Non-pigmented ciliary epithelial cell (primary cell): ENCODE results near the gene TMEM219.
"Not testable (repeated sequence)": the region's sequence is repeated elsewhere in the genome, so short reads cannot be mapped to it uniquely, and the experiment has no call there.

ENCODE experiments used
- DNase-seq: peaks from one replicate; pipeline ENCODE4 v3.0.0-alpha.2; 2010; ENCODE audit warnings: low read depth

TMEM219 gene

GRCh38 chr16:29961479-29962343 is at the start of gene TMEM219:
Gene TMEM219 (plus strand): TSS chr16:29962079. CDS start chr16:29963144, 1,065 bp downstream.
- DNase-seq, result no peak

- DNase-seq, result no peak
Measured at GRCh38 chr16:29912087-29912486, 49.8 kb upstream of the TMEM219 start.

- no peak for DNase-seq
Measured at GRCh38 chr16:29913514-29913913, 48.4 kb upstream of the TMEM219 start.

- no peak for DNase-seq
Measured at GRCh38 chr16:29915590-29916247, 46.2 kb upstream of the TMEM219 start.

- no peak for DNase-seq
Measured at GRCh38 chr16:29916979-29917378, 44.9 kb upstream of the TMEM219 start.

GRCh38 chr16:29920288-29921033 is 41.4 kb upstream of the TMEM219 start:
- no peak for DNase-seq

GRCh38 chr16:29921034-29921385 is 40.9 kb upstream of the TMEM219 start:
- no peak for DNase-seq

GRCh38 chr16:29922326-29922725 is 39.6 kb upstream of the TMEM219 start:
- DNase-seq, result no peak

- DNase-seq, result no peak
Measured at GRCh38 chr16:29922986-29923501, 38.8 kb upstream of the TMEM219 start.

- no peak for DNase-seq
Measured at GRCh38 chr16:29925105-29925756, 36.6 kb upstream of the TMEM219 start.

- DNase-seq, result no peak
Measured at GRCh38 chr16:29925781-29926710, 35.8 kb upstream of the TMEM219 start, which contains the start of gene KCTD13. Gene KCTD13 (minus strand): TSS chr16:29926226. CDS start chr16:29926033, 193 bp downstream.

- DNase-seq, result no peak
Measured at GRCh38 chr16:29926711-29927052, 35.2 kb upstream of the TMEM219 start.

GRCh38 chr16:29927070-29927905 is 34.6 kb upstream of the TMEM219 start:
- no peak for DNase-seq

- DNase-seq, result not testable (repeated sequence)
Measured at GRCh38 chr16:29931750-29932149, 30.1 kb upstream of the TMEM219 start.

GRCh38 chr16:29940656-29941055 is 21.2 kb upstream of the TMEM219 start:
- no peak for DNase-seq

- peak; percentile 96 for DNase-seq
Measured at GRCh38 chr16:29943846-29944799, 17.8 kb upstream of the TMEM219 start.

- DNase-seq, result no peak
Measured at GRCh38 chr16:29947897-29948296, 14.0 kb upstream of the TMEM219 start.

- DNase-seq, result no peak
Measured at GRCh38 chr16:29950806-29951461, 10.9 kb upstream of the TMEM219 start.
